Panc1 (cell line): ENCODE measurements around the gene HMMR. TPM values are rescaled to one million over a fixed set of nuclear protein-coding genes. Genes with fewer than 3 reads are reported as not detected.

Experiments used
- ATAC-seq: fragments of 200-7000 bp; cut with Tn5 transposase; 2 replicates; pipeline ENCODE4 v1.9.1; 2020; ENCODE audit warnings: mild to moderate bottlenecking, moderate library complexity
- BruUV-seq: library from RNA; stranded (reverse); fragments of 400-500 nt; replicated peaks from 2 replicates; lab custom pipeline; 2021; lab: Mats Ljungman, UMichigan
- CTCF ChIA-PET: fragments of 300-600 bp; sonication (Branson Sonifier 250); formaldehyde crosslinking; loops from one replicate; lab custom pipeline; 2022; ENCODE audit warnings: antibody characterized with exemption; lab: Charles Lee
- POLR2A ChIA-PET: fragments of 300-600 bp; sonication (Branson Sonifier 250); formaldehyde crosslinking; loops from one replicate; lab custom pipeline; 2022; ENCODE audit warnings: antibody characterized with exemption; lab: Charles Lee
- DNase-seq: peaks from one replicate; pipeline ENCODE4 v3.0.0-alpha.2; 2010; ENCODE audit warnings: low read depth, low spot score
- H3K27ac ChIP-seq: 2 replicates; pipeline ENCODE4 v1.5.1; 2011; ENCODE audit warnings: mild to moderate bottlenecking, low read length, inconsistent platforms
- H3K27me3 ChIP-seq: fragments of 200-500 bp; sonication (Bioruptor generic); 2 replicates; pipeline ENCODE4 v1.6.0; 2014; ENCODE audit warnings: low read length, inconsistent platforms; ENCODE audit not compliant: control insufficient read depth, insufficient read depth
- H3K36me3 ChIP-seq: fragments of 200-500 bp; sonication (Bioruptor generic); 2 replicates; pipeline ENCODE4 v1.5.1; 2014; ENCODE audit warnings: inconsistent platforms, mild to moderate bottlenecking, low read length, moderate library complexity; ENCODE audit not compliant: control insufficient read depth, insufficient read depth
- H3K4me1 ChIP-seq: 2 replicates; pipeline ENCODE4 v1.5.1; 2011; ENCODE audit warnings: inconsistent platforms, mild to moderate bottlenecking, low read length, moderate library complexity; ENCODE audit not compliant: control insufficient read depth, insufficient read depth
- H3K4me3 ChIP-seq, 2 experiments: 2 replicates each; pipeline ENCODE4 v1.5.1; 2011 to 2012; ENCODE audit warnings: low read depth in 2 of 2, low read length in 2 of 2, mild to moderate bottlenecking in 2 of 2, inconsistent platforms in 1 of 2, moderate library complexity in 1 of 2
- H3K9me3 ChIP-seq: fragments of 200-500 bp; sonication (Bioruptor generic); 2 replicates; pipeline ENCODE4 v1.5.1; 2014; ENCODE audit warnings: low read depth, mild to moderate bottlenecking, inconsistent platforms, low read length, moderate library complexity; ENCODE audit not compliant: control insufficient read depth, insufficient read depth
- CTCF ChIP-seq: fragments of 450-650 bp; IDR thresholded peaks from 2 replicates; pipeline ENCODE4 v1.5.1; 2017; ENCODE audit warnings: mild to moderate bottlenecking
- POLR2AphosphoS5 ChIP-seq: IDR thresholded peaks from 2 replicates; pipeline ENCODE4 v1.6.1; 2012; ENCODE audit warnings: mild to moderate bottlenecking, low read depth, low read length, moderate library complexity
- REST ChIP-seq, 2 experiments: IDR thresholded peaks; 2 replicates each; pipeline ENCODE4 v1.6.1; 2011 to 2012; ENCODE audit warnings: low read depth in 2 of 2, control low read depth in 1 of 2, low read length in 1 of 2, mild to moderate bottlenecking in 1 of 2, moderate library complexity in 1 of 2; ENCODE audit not compliant: insufficient read depth in 1 of 2
- SIN3A ChIP-seq: IDR thresholded peaks from 2 replicates; pipeline ENCODE4 v1.6.1; 2012; ENCODE audit warnings: low read depth, mild to moderate bottlenecking, low read length, moderate library complexity, borderline replicate concordance; ENCODE audit not compliant: insufficient read depth
- TCF7L2 ChIP-seq: IDR thresholded peaks from 2 replicates; pipeline ENCODE4 v1.6.1; 2011; ENCODE audit warnings: mild to moderate bottlenecking, low read depth, low read length, inconsistent platforms
- in situ Hi-C: cut with HindIII; loops from 2 replicates; pipeline ENCODE4 v1.10.0; 2016; ENCODE audit warnings: low sequenced_read_pairs, low pct_unique_long_range_greater_than_20kb
- intact Hi-C: fragments of 100-400 bp; cut with micrococcal nuclease; formaldehyde crosslinking; loops from one replicate; pipeline ENCODE4 v1.10.0; 2022; ENCODE audit not compliant: unreplicated experiment
- total RNA-seq: library from RNA; stranded (reverse); gene quantifications from one replicate; pipeline ENCODE4 v1.2.1, GENCODE V29; 2021; ENCODE audit not compliant: unreplicated experiment

HMMR gene
- total RNA-seq, 1 experiment from 2014 or later: 42.5 TPM

DNA sequence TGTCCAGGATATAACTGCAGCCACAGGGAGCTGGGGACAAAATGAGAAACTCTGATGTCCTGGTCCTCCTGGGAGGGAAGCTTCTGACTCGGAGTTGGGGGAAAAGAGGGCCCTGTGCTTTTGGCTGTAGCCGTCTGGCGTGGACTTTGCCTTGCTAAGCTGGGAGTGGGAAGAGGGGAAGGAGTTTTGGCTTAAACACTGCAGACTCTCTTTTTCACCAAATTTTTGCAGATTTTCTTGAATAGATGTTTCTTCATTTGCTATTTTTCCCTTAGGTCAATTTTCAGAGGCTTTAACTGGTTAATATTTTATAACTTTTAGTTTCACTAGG, 29.3 kb downstream of the HMMR start:
- intact Hi-C loops (no loop called here), in situ Hi-C loops (no loop called here)
- peaks cover 21% of the 10 kb centered on the region for H3K36me3 ChIP-seq
- POLR2A ChIA-PET: no interaction called here
- no TSS peak for BruUV-seq
- no peak for TF ChIP-seq REST (IDR thresholded peaks at IDR 0.05; ENCODE audit: insufficient read depth in 1 of 2, low read depth in 2 of 2, low read length in 1 of 2)
- TF ChIP-seq TCF7L2: no peak
- no peak for TF ChIP-seq SIN3A
- no peak for TF ChIP-seq CTCF
- no peaks in the 10 kb centered on the region for H3K9me3 ChIP-seq
- H3K27me3 ChIP-seq: no peaks in the 10 kb centered on the region
- ATAC-seq (no peak), DNase-seq (no peak)
- no peak overlapping the region for H3K4me3 ChIP-seq
- H3K4me1 ChIP-seq: no peaks in the 10 kb centered on the region
- H3K27ac ChIP-seq: no peak overlapping the region
- CTCF ChIA-PET: no interaction called here

DNA sequence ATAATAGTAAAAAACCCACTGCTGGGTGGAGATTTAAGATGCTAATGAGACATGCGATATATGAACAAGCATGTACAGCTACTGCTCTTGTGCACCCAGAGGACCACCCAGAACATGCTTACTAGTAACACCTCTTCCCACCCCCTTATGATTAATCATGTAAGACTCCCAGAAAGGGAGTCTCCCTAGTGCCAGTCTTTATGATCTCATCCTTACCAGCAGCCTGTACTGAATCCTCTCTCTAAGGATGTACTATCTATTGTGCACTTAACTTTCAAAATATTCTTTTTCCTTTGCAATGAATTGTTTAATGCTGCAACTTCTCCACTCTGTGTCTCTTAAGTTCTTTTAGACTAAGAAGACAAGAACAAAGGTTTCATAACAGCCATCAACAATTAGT, 35.9 kb downstream of the HMMR start:
- intact Hi-C loops: no loop called here
- peaks cover 8% of the 10 kb centered on the region for H3K36me3 ChIP-seq
- H3K9me3 ChIP-seq: no peaks in the 10 kb centered on the region
- in situ Hi-C loops: no loop called here
- ChIA-PET POLR2A (no interaction called here), CTCF (no interaction called here)
- no peak overlapping the region for H3K4me3 ChIP-seq
- no TSS peak for BruUV-seq
- no peak overlapping the region for H3K27ac ChIP-seq
- ATAC-seq (no peak), DNase-seq (no peak)
- no peaks in the 10 kb centered on the region for H3K27me3 ChIP-seq
- no peaks in the 10 kb centered on the region for H3K4me1 ChIP-seq
- no peak for TF ChIP-seq SIN3A

- DNase-seq (no peak), ATAC-seq (no peak)
- CTCF ChIA-PET: no interaction called here
- Histone ChIP-seq H3K27me3 (no peaks in the 10 kb centered on the region), H3K4me1 (0 out of 2 replicates have a peak, but pooled peaks cover under 1% of the 10 kb centered on the region), H3K36me3 (no peaks in the 10 kb centered on the region), H3K4me3 (no peak overlapping the region), H3K27ac (no peak overlapping the region), H3K9me3 (no peaks in the 10 kb centered on the region)
- TF ChIP-seq CTCF: no peak
- no peak for TF ChIP-seq SIN3A
- no peak for TF ChIP-seq POLR2AphosphoS5
- no peak for TF ChIP-seq REST (IDR thresholded peaks at IDR 0.05; ENCODE audit: insufficient read depth in 1 of 2, low read depth in 2 of 2, low read length in 1 of 2)
- no peak for TF ChIP-seq TCF7L2
- intact Hi-C loops (no loop called here), in situ Hi-C loops (no loop called here)
- BruUV-seq: no TSS peak
- POLR2A ChIA-PET: no interaction called here
Measured at GRCh38 chr5:163497315-163497714, 36.9 kb downstream of the HMMR start.
